GM23338 (cell line): ENCODE data around the gene FAM25G. TPM values are rescaled to one million over a fixed set of nuclear protein-coding genes. Genes with fewer than 3 reads are reported as not detected.

Source experiments
- ATAC-seq: fragments of 200-7000 bp; cut with Tn5 transposase; 3 replicates; pipeline ENCODE4 v1.9.1; 2020
- DNase-seq: peaks from one replicate; pipeline ENCODE4 v3.0.0-alpha.2; 2015; ENCODE audit warnings: low spot score
- H2AFZ ChIP-seq: fragments of 200-600 bp; sonication (generic); 2 replicates; pipeline ENCODE4 v1.8.0; 2016; ENCODE audit warnings: antibody characterized with exemption, mild to moderate bottlenecking, moderate library complexity
- H3F3A ChIP-seq: fragments of 200-600 bp; sonication (generic); replicated peaks from 2 replicates; pipeline ENCODE4 v1.8.0; 2017; ENCODE audit warnings: antibody characterized with exemption, mixed run types, low read depth
- H3K27ac ChIP-seq: fragments of 200-600 bp; sonication (generic); 2 replicates; pipeline ENCODE4 v1.6.1; 2016; ENCODE audit warnings: low read depth
- H3K27me3 ChIP-seq: fragments of 200-600 bp; sonication (generic); 2 replicates; pipeline ENCODE4 v1.8.0; 2016; ENCODE audit warnings: mild to moderate bottlenecking, mixed run types, moderate library complexity; ENCODE audit not compliant: insufficient read depth
- H3K36me3 ChIP-seq: fragments of 200-600 bp; sonication (generic); 2 replicates; pipeline ENCODE4 v1.8.0; 2016; ENCODE audit warnings: mild to moderate bottlenecking; ENCODE audit not compliant: insufficient read depth
- H3K4me1 ChIP-seq: fragments of 200-600 bp; sonication (generic); 2 replicates; pipeline ENCODE4 v1.8.0; 2016; ENCODE audit warnings: mild to moderate bottlenecking, moderate library complexity; ENCODE audit not compliant: insufficient read depth
- H3K4me2 ChIP-seq: fragments of 200-600 bp; sonication (generic); 2 replicates; pipeline ENCODE4 v1.7.1; 2017; ENCODE audit warnings: mixed run types
- H3K4me3 ChIP-seq: fragments of 200-600 bp; sonication (generic); 2 replicates; pipeline ENCODE4 v1.6.1; 2016; ENCODE audit warnings: mixed run types
- H3K79me2 ChIP-seq: fragments of 200-600 bp; sonication (generic); replicated peaks from 2 replicates; pipeline ENCODE4 v1.8.0; 2017; ENCODE audit warnings: mild to moderate bottlenecking; ENCODE audit not compliant: insufficient read depth
- H3K9me2 ChIP-seq: fragments of 200-600 bp; sonication (generic); 2 replicates; pipeline ENCODE4 v1.8.0; 2017; ENCODE audit not compliant: insufficient read depth
- H4K20me1 ChIP-seq: fragments of 200-600 bp; sonication (generic); replicated peaks from 2 replicates; pipeline ENCODE4 v1.8.0; 2017; ENCODE audit warnings: mild to moderate bottlenecking; ENCODE audit not compliant: insufficient read depth
- H3K27ac Mint-ChIP-seq: 2 replicates; pipeline ENCODE4 v1.8.0; 2020; ENCODE audit warnings: inconsistent platforms, mild to moderate bottlenecking, moderate library complexity, mixed read lengths
- H3K27me3 Mint-ChIP-seq: 3 replicates; pipeline ENCODE4 v1.8.0; 2022; ENCODE audit warnings: low read depth, mild to moderate bottlenecking, moderate library complexity, mixed read lengths, inconsistent platforms; ENCODE audit not compliant: insufficient read depth, poor library complexity
- H3K36me3 Mint-ChIP-seq: 3 replicates; pipeline ENCODE4 v1.8.0; 2021; ENCODE audit warnings: low read depth, mild to moderate bottlenecking, inconsistent platforms, moderate library complexity, mixed read lengths
- H3K4me1 Mint-ChIP-seq: 3 replicates; pipeline ENCODE4 v1.8.0; 2020; ENCODE audit warnings: mild to moderate bottlenecking, inconsistent platforms, mixed read lengths
- H3K4me3 Mint-ChIP-seq: 3 replicates; pipeline ENCODE4 v1.8.0; 2021; ENCODE audit warnings: moderate library complexity, mild to moderate bottlenecking, inconsistent platforms, mixed read lengths
- H3K9me3 Mint-ChIP-seq: 3 replicates; pipeline ENCODE4 v1.8.0; 2020; ENCODE audit warnings: moderate library complexity, mild to moderate bottlenecking, inconsistent platforms, mixed read lengths
- CREB1 ChIP-seq: fragments of 250-450 bp; sonication (Bioruptor Pico); IDR thresholded peaks from 2 replicates; pipeline ENCODE4 v1.5.0; 2020; ENCODE audit warnings: low read depth, mild to moderate bottlenecking, moderate library complexity
- CTCF ChIP-seq, 2 experiments: fragments of 200-600 bp in 1 of 2; sonication (generic) in 1 of 2; conservative IDR thresholded peaks; 2 replicates each; pipeline versions ENCODE4 v1.5.1 to v1.6.1; 2016 to 2017; ENCODE audit warnings: antibody characterized with exemption in 2 of 2, low read depth in 2 of 2, mild to moderate bottlenecking in 2 of 2, moderate library complexity in 1 of 2
- EZH2 ChIP-seq: fragments of 200-600 bp; sonication (generic); IDR thresholded peaks from one replicate; pipeline ENCODE4 v1.8.0; 2017; ENCODE audit warnings: antibody characterized with exemption, mild to moderate bottlenecking, low read depth; ENCODE audit not compliant: unreplicated experiment
- EZH2phosphoT487 ChIP-seq: fragments of 200-600 bp; sonication (generic); IDR thresholded peaks from one replicate; pipeline ENCODE4 v1.8.1; 2018; ENCODE audit warnings: antibody characterized with exemption; ENCODE audit not compliant: unreplicated experiment
- JUNB ChIP-seq: IDR thresholded peaks from one replicate; pipeline ENCODE4 v1.6.1; 2016; ENCODE audit warnings: antibody characterized with exemption; ENCODE audit not compliant: unreplicated experiment
- NANOG ChIP-seq: IDR thresholded peaks from 2 replicates; pipeline ENCODE4 v1.6.1; 2016; ENCODE audit warnings: antibody characterized with exemption, borderline replicate concordance
- POLR2AphosphoS5 ChIP-seq: IDR thresholded peaks from 2 replicates; pipeline ENCODE4 v1.6.1; 2016; ENCODE audit warnings: antibody characterized with exemption, low read depth
- REST ChIP-seq: IDR thresholded peaks from one replicate; pipeline ENCODE4 v1.6.1; 2018; ENCODE audit warnings: antibody characterized with exemption; ENCODE audit not compliant: unreplicated experiment
- STAT1 ChIP-seq: IDR thresholded peaks from one replicate; pipeline ENCODE4 v1.6.1; 2016; ENCODE audit warnings: antibody characterized with exemption; ENCODE audit not compliant: unreplicated experiment
- ZNF114 ChIP-seq: fragments of 250-450 bp; sonication (Bioruptor Pico); IDR thresholded peaks from 2 replicates; pipeline ENCODE4 v1.5.0; 2020; ENCODE audit warnings: mild to moderate bottlenecking, moderate library complexity
- ZNF331 ChIP-seq: fragments of 250-450 bp; sonication (Bioruptor Pico); IDR thresholded peaks from 2 replicates; pipeline ENCODE4 v1.5.0; 2020; ENCODE audit warnings: low read depth, mild to moderate bottlenecking, moderate library complexity
- ZNF462 ChIP-seq: fragments of 250-450 bp; sonication (Bioruptor Pico); IDR thresholded peaks from 2 replicates; pipeline ENCODE4 v1.5.0; 2020; ENCODE audit warnings: mild to moderate bottlenecking, moderate library complexity
- polyA plus RNA-seq: library from polyadenylated mRNA; unstranded; fragments of >200 nt; fragmentation: Nextera tagmentation; extraction: Ambion mirVana; gene quantifications from 2 replicates; pipeline ENCODE4 v1.2.1, GENCODE V29; 2016
- total RNA-seq: library from RNA; depleted of rRNA; stranded (reverse); fragments of >200 nt; shearing (Covaris generic); gene quantifications from 2 replicates; pipeline ENCODE4 v1.2.3, GENCODE V29; 2014
- TF ChIP-seq, protein P1 (sequence below): IDR thresholded peaks from 2 replicates; pipeline ENCODE4 v1.6.1; 2016; ENCODE audit warnings: antibody characterized with exemption

FAM25G gene
- total and polyA plus RNA-seq, 2 experiments from 2014 or later = not detected

- Histone ChIP-seq H3K4me1 (no peaks in the 10 kb centered on the region), H3K27ac (no peak overlapping the region), H2AFZ (no peak overlapping the region), H3K36me3 (no peaks in the 10 kb centered on the region), H3K4me2 (no peak overlapping the region), H4K20me1 (no peaks in the 10 kb centered on the region), H3K4me3 (no peak overlapping the region), H3K9me2 (no peaks in the 10 kb centered on the region), H3K79me2 (no peaks in the 10 kb centered on the region), H3F3A (no peaks in the 10 kb centered on the region), H3K27me3 (no peaks in the 10 kb centered on the region)
- no peak for TF ChIP-seq EZH2phosphoT487
- TF ChIP-seq, protein P1, sequence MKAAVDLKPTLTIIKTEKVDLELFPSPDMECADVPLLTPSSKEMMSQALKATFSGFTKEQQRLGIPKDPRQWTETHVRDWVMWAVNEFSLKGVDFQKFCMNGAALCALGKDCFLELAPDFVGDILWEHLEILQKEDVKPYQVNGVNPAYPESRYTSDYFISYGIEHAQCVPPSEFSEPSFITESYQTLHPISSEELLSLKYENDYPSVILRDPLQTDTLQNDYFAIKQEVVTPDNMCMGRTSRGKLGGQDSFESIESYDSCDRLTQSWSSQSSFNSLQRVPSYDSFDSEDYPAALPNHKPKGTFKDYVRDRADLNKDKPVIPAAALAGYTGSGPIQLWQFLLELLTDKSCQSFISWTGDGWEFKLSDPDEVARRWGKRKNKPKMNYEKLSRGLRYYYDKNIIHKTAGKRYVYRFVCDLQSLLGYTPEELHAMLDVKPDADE = no peak
- no peak for TF ChIP-seq ZNF114 (CRISPR knock-in tag)
- no peak for TF ChIP-seq REST
- TF ChIP-seq EZH2 = no peak
- no peak for TF ChIP-seq NANOG
- TF ChIP-seq ZNF462 (CRISPR knock-in tag) = no peak
- TF ChIP-seq CREB1 (CRISPR knock-in tag) = no peak
- no peak for TF ChIP-seq ZNF331 (CRISPR knock-in tag)
- no peak for TF ChIP-seq STAT1
- no peak for TF ChIP-seq CTCF (conservative IDR thresholded peaks at IDR 0.05; ENCODE audit: low read depth in 2 of 2)
- no peak for TF ChIP-seq POLR2AphosphoS5
- TF ChIP-seq JUNB = no peak
- Mint-ChIP-seq H3K27ac (no peak overlapping the region), H3K27me3 (peaks cover 8% of the 10 kb centered on the region), H3K36me3 (no peaks in the 10 kb centered on the region; the same call in none of the 3 replicates), H3K9me3 (peaks cover 12% of the 10 kb centered on the region), H3K4me1 (peaks cover 4% of the 10 kb centered on the region; the same call in 2 of the 3 replicates), H3K4me3 (no peak overlapping the region)
- DNase-seq (no peak), ATAC-seq (no peak)
Measured at GRCh38 chr10:47447705-47448104, 43.8 kb downstream of the FAM25G start.
